Panc1 (cell line): Measurements from ENCODE around the gene POLR2B.

ENCODE experiments used
- POLR2AphosphoS5 ChIP-seq: IDR thresholded peaks from 2 replicates; pipeline ENCODE4 v1.6.1; 2012; ENCODE audit warnings: mild to moderate bottlenecking, low read depth, low read length, moderate library complexity
- SIN3A ChIP-seq: IDR thresholded peaks from 2 replicates; pipeline ENCODE4 v1.6.1; 2012; ENCODE audit warnings: low read depth, mild to moderate bottlenecking, low read length, moderate library complexity, borderline replicate concordance; ENCODE audit not compliant: insufficient read depth
- TCF7L2 ChIP-seq: IDR thresholded peaks from 2 replicates; pipeline ENCODE4 v1.6.1; 2011; ENCODE audit warnings: mild to moderate bottlenecking, low read depth, low read length, inconsistent platforms
- TF ChIP-seq, protein P1 (sequence below): fragments of 450-650 bp; IDR thresholded peaks from 2 replicates; pipeline ENCODE4 v1.5.1; 2017; ENCODE audit warnings: mild to moderate bottlenecking

DNA sequence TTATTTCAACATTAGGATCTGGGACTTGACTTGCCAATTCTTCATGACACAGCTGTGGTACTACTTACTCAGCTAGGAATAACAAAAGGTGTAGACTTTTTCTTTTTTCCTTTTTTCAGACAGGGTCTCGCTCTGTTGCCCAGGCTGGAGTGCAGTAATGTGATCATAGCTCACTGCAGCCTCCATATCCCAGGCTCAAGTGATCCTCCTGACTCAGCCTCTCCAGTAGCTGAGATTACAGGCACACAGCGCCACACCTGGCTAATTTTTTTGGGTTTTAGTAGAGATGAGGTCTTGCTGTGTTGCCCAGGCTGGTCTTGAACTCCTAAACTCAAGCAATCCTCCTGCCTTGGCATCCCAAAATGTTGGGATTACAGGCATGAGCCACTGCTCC, 17.6 kb upstream of the POLR2B start:
- TF ChIP-seq, protein P1, sequence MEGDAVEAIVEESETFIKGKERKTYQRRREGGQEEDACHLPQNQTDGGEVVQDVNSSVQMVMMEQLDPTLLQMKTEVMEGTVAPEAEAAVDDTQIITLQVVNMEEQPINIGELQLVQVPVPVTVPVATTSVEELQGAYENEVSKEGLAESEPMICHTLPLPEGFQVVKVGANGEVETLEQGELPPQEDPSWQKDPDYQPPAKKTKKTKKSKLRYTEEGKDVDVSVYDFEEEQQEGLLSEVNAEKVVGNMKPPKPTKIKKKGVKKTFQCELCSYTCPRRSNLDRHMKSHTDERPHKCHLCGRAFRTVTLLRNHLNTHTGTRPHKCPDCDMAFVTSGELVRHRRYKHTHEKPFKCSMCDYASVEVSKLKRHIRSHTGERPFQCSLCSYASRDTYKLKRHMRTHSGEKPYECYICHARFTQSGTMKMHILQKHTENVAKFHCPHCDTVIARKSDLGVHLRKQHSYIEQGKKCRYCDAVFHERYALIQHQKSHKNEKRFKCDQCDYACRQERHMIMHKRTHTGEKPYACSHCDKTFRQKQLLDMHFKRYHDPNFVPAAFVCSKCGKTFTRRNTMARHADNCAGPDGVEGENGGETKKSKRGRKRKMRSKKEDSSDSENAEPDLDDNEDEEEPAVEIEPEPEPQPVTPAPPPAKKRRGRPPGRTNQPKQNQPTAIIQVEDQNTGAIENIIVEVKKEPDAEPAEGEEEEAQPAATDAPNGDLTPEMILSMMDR: no peak
- TF ChIP-seq POLR2AphosphoS5 (no peak), SIN3A (no peak), TCF7L2 (no peak)
